B cell (primary cell): ENCODE data around the gene GTF2H4. TPM values are rescaled to one million over a fixed set of nuclear protein-coding genes. Genes with fewer than 3 reads are reported as not detected.

ENCODE experiments used
- ATAC-seq: fragments of 200-7000 bp; cut with Tn5 transposase; one replicate; pipeline ENCODE4 v1.10.0; 2021; ENCODE audit warnings: low read depth, mild to moderate bottlenecking, moderate number of reproducible peaks, moderate library complexity
- CTCF ChIA-PET: fragments of 350-600 bp; sonication (Branson Sonifier 250); formaldehyde crosslinking; loops from one replicate; lab custom pipeline; 2021; ENCODE audit warnings: antibody characterized with exemption, inconsistent platforms; lab: Charles Lee
- POLR2A ChIA-PET: fragments of 350-600 bp; sonication (Branson Sonifier 250); formaldehyde crosslinking; loops from one replicate; lab custom pipeline; 2021; ENCODE audit warnings: antibody characterized with exemption; lab: Charles Lee
- DNase-seq: peaks from one replicate; pipeline ENCODE4 v3.0.0; 2013
- H2AFZ ChIP-seq: 2 replicates; pipeline ENCODE4 v1.6.1; 2012; ENCODE audit warnings: mild to moderate bottlenecking, low read depth, low read length; ENCODE audit not compliant: insufficient read depth, poor library complexity, severe bottlenecking
- H3K27ac ChIP-seq, 2 donors: 1 replicate in 1 of 2; 2 replicates in 1 of 2; pipeline ENCODE4 v1.5.1; 2012 to 2013; ENCODE audit warnings: low read length in 2 of 2, mild to moderate bottlenecking in 2 of 2, moderate library complexity in 1 of 2
- H3K27me3 ChIP-seq, 4 experiments: fragments of 200-600 bp in 1 of 4; sonication (generic) in 1 of 4; replicated peaks in 1 of 4; 1 replicate in 2 of 4; 2 replicates in 2 of 4; pipeline versions ENCODE4 v1.6.1 to v1.7.0; 2013 to 2016; ENCODE audit warnings: low read length in 3 of 4, mild to moderate bottlenecking in 2 of 4, mixed read lengths in 1 of 4, moderate library complexity in 1 of 4; ENCODE audit not compliant: insufficient read depth in 4 of 4, control insufficient read depth in 3 of 4; ENCODE audit errors: control extremely low read depth in 1 of 4
- H3K36me3 ChIP-seq, 2 experiments: replicated peaks in 1 of 2; 1 replicate in 1 of 2; 2 replicates in 1 of 2; pipeline versions ENCODE4 v1.6.1 to v1.7.1; 2013; ENCODE audit warnings: low read length in 1 of 2; ENCODE audit not compliant: insufficient read depth in 2 of 2, control insufficient read depth in 1 of 2; ENCODE audit errors: control extremely low read depth in 1 of 2, extremely low read depth in 1 of 2
- H3K4me1 ChIP-seq, 2 donors: fragments of 200-600 bp in 1 of 2; sonication (generic) in 1 of 2; 1 replicate in 1 of 2; 2 replicates in 1 of 2; pipeline versions ENCODE4 v1.5.1 to v1.6.1; 2013 to 2017; ENCODE audit warnings: low read length in 2 of 2; ENCODE audit not compliant: control insufficient read depth in 2 of 2, insufficient read depth in 2 of 2
- H3K4me2 ChIP-seq: replicated peaks from 2 replicates; pipeline ENCODE3; 2012; ENCODE audit warnings: mild to moderate bottlenecking, low read depth, low read length; ENCODE audit not compliant: poor library complexity, severe bottlenecking
- H3K4me3 ChIP-seq, 5 experiments: fragments of 200-600 bp in 1 of 5; sonication (generic) in 1 of 5; 1 replicate in 3 of 5; 2 replicates in 2 of 5; pipeline versions ENCODE4 v1.5.1 to v1.7.0; 2011 to 2016; ENCODE audit warnings: low read length in 4 of 5, mild to moderate bottlenecking in 4 of 5, low read depth in 2 of 5, control low read depth in 1 of 5, moderate library complexity in 1 of 5; ENCODE audit not compliant: insufficient read depth in 1 of 5; ENCODE audit errors: control extremely low read depth in 1 of 5, extremely low read depth in 1 of 5
- H3K79me2 ChIP-seq: fragments of 200-600 bp; sonication (generic); one replicate; pipeline ENCODE4 v1.6.0; 2016; ENCODE audit warnings: low read length; ENCODE audit not compliant: control insufficient read depth, insufficient read depth
- H3K9ac ChIP-seq: fragments of 200-600 bp; sonication (generic); 2 replicates; pipeline ENCODE4 v1.6.1; 2017; ENCODE audit warnings: mild to moderate bottlenecking, low read length, moderate library complexity
- H3K9me3 ChIP-seq, 3 donors: one replicate each; pipeline versions ENCODE4 v1.6.1 to v1.7.1; 2013; ENCODE audit warnings: low read length in 2 of 3; ENCODE audit not compliant: control insufficient read depth in 2 of 3, insufficient read depth in 1 of 3; ENCODE audit errors: control extremely low read depth in 1 of 3
- H4K20me1 ChIP-seq: 2 replicates; pipeline ENCODE4 v1.6.0; 2012; ENCODE audit warnings: mild to moderate bottlenecking, low read length; ENCODE audit not compliant: insufficient read depth, control insufficient read depth, poor library complexity, severe bottlenecking
- H3K27ac Mint-ChIP-seq: one replicate; pipeline ENCODE4 v1.8.0; 2021; ENCODE audit warnings: mixed read lengths
- H3K27me3 Mint-ChIP-seq: one replicate; pipeline ENCODE4 v1.8.0; 2021; ENCODE audit warnings: mixed read lengths
- H3K4me1 Mint-ChIP-seq: one replicate; pipeline ENCODE4 v1.8.0; 2021; ENCODE audit warnings: mixed read lengths
- H3K4me3 Mint-ChIP-seq: one replicate; pipeline ENCODE4 v1.8.0; 2021; ENCODE audit warnings: mixed read lengths
- H3K9me3 Mint-ChIP-seq: one replicate; pipeline ENCODE4 v1.8.0; 2022; ENCODE audit warnings: mixed read lengths; ENCODE audit not compliant: insufficient read depth
- CTCF ChIP-seq: fragments of 200-600 bp; IDR thresholded peaks from one replicate; pipeline ENCODE4 v1.8.0; 2022; ENCODE audit warnings: antibody characterized with exemption, mild to moderate bottlenecking
- EZH2 ChIP-seq: IDR thresholded peaks from 2 replicates; pipeline ENCODE4 v1.6.1; 2012; ENCODE audit warnings: borderline replicate concordance, low read depth, mild to moderate bottlenecking, moderate library complexity, low read length; ENCODE audit not compliant: insufficient read depth, poor library complexity, severe bottlenecking
- WGBS: methylation state at CpG from one replicate; pipeline ENCODE4 v1.1.5; 2013; ENCODE audit warnings: missing lambda C conversion rate; ENCODE audit not compliant: insufficient coverage; 5-methylcytosine and 5-hydroxymethylcytosine counted together
- intact Hi-C: fragments of 100-400 bp; cut with micrococcal nuclease; formaldehyde crosslinking; loops from one replicate; pipeline ENCODE4 v1.10.0; 2022
- polyA plus RNA-seq: library from polyadenylated mRNA; depleted of rRNA; stranded (reverse); fragments of >200 nt; gene quantifications from 2 replicates; pipeline ENCODE4 v1.2.3, GENCODE V29; 2012
- small RNA-seq: library from RNA; depleted of rRNA; stranded (forward); fragments of <200 nt; gene quantifications from one replicate; pipeline ENCODE3, GENCODE V24; 2012; ENCODE audit warnings: low replicate concordance, low read depth; ENCODE audit not compliant: insufficient read length
- total RNA-seq, 2 donors: library from RNA; stranded (reverse); fragments of 120-200 nt in 1 of 2; gene quantifications; 1 replicate in 1 of 2; 2 replicates in 1 of 2; pipeline versions ENCODE4 v1.2.3 to v1.2.4, GENCODE V29; 2013 to 2022

Gene GTF2H4
- total and polyA plus RNA-seq, 2 donors (not counting 1 experiment from before 2014, with no cell fraction given): 30.2 to 38.4 TPM

GRCh38 chr6:30963641-30964040 lies 55.6 kb downstream of the GTF2H4 start:
- POLR2A ChIA-PET: interaction anchor here (0.7 kb wide), 1 partner anchor 77 kb away, joined by 4 read pairs; no protein-coding TSS in a partner anchor
- Mint-ChIP-seq H3K27ac (no peak overlapping the region), H3K4me1 (no peaks in the 10 kb centered on the region), H3K4me3 (no peak overlapping the region), H3K9me3 (no peaks in the 10 kb centered on the region), H3K27me3 (peaks cover 46% of the 10 kb centered on the region)
- TF ChIP-seq EZH2: no peak
- TF ChIP-seq CTCF: no peak
- H3K9ac ChIP-seq: no peak overlapping the region
- no peaks in the 10 kb centered on the region for H3K79me2 ChIP-seq
- peaks cover 0 to 6% (median 0%) of the 10 kb centered on the region in 3 donors for H3K9me3 ChIP-seq
- intact Hi-C loops: no loop called here
- no peak overlapping the region for H2AFZ ChIP-seq
- CTCF ChIA-PET: no interaction called here
- DNase-seq (no peak), ATAC-seq (no peak)
- peaks cover 0 to 20% (median 0%) of the 10 kb centered on the region in 4 experiments for H3K27me3 ChIP-seq
- H3K4me1 ChIP-seq: no peaks in the 10 kb centered on the region
- H3K4me2 ChIP-seq: no peak overlapping the region
- WGBS: 86% methylated on average over 6 of the region's 6 CpGs
- H3K36me3 ChIP-seq: no peaks in the 10 kb centered on the region
- no peak overlapping the region for H3K27ac ChIP-seq
- no peak overlapping the region for H3K4me3 ChIP-seq
- H4K20me1 ChIP-seq: no peaks in the 10 kb centered on the region

Small RNA genes lying within 50 kb of the gene (small RNA-seq; reads per million reads assigned to genes)
- not detected for gene RF00019

Other genes with a start within 250 kb of the GTF2H4 start
- 51.1 and 58.3 TPM in 2 replicates for gene DHX16, start 235.2 kb upstream of the GTF2H4 start, total RNA-seq
- 69.7 and 71.7 TPM in 2 replicates for gene DHX16, start 235.2 kb upstream of the GTF2H4 start, polyA plus RNA-seq
- gene PPP1R18, start 221.6 kb upstream of the GTF2H4 start, total RNA-seq: 121 and 125 TPM in 2 replicates
- gene PPP1R18, start 221.6 kb upstream of the GTF2H4 start, polyA plus RNA-seq: 71.6 and 113 TPM in 2 replicates
- gene NRM, start 217.2 kb upstream of the GTF2H4 start, total RNA-seq: 22.8 and 24.9 TPM in 2 replicates
- 18.9 and 26.0 TPM in 2 replicates for gene NRM, start 217.2 kb upstream of the GTF2H4 start, polyA plus RNA-seq
- 69.3 and 87.4 TPM in 2 replicates for gene MDC1, start 190.9 kb upstream of the GTF2H4 start, total RNA-seq
- gene MDC1, start 190.9 kb upstream of the GTF2H4 start, polyA plus RNA-seq: 24.9 and 26.4 TPM in 2 replicates
- gene TUBB, start 187.9 kb upstream of the GTF2H4 start, total RNA-seq: 288 and 295 TPM in 2 replicates
- 58.9 and 102 TPM in 2 replicates for gene TUBB, start 187.9 kb upstream of the GTF2H4 start, polyA plus RNA-seq
- 71.2 and 75.7 TPM in 2 replicates for gene FLOT1, start 165.5 kb upstream of the GTF2H4 start, total RNA-seq
- 75.8 and 79.4 TPM in 2 replicates for gene FLOT1, start 165.5 kb upstream of the GTF2H4 start, polyA plus RNA-seq
- gene IER3, start 163.7 kb upstream of the GTF2H4 start, total RNA-seq: 4.2 and 5.5 TPM in 2 replicates
- gene IER3, start 163.7 kb upstream of the GTF2H4 start, polyA plus RNA-seq: 3.7 and 7.5 TPM in 2 replicates
- gene DDR1, start 23.7 kb upstream of the GTF2H4 start, total RNA-seq: 61.7 and 66.0 TPM in 2 replicates
- gene DDR1, start 23.7 kb upstream of the GTF2H4 start, polyA plus RNA-seq: 28.8 and 81.5 TPM in 2 replicates
- gene VARS2, start 6.0 kb downstream of the GTF2H4 start, total RNA-seq: 41.0 and 41.6 TPM in 2 replicates
- 27.1 and 34.5 TPM in 2 replicates for gene VARS2, start 6.0 kb downstream of the GTF2H4 start, polyA plus RNA-seq
- gene SFTA2, start 24.0 kb downstream of the GTF2H4 start, total RNA-seq: not detected in 2 replicates
- gene SFTA2, start 24.0 kb downstream of the GTF2H4 start, polyA plus RNA-seq: not detected in 2 replicates
- not detected in 2 replicates for gene MUCL3, start 32.8 kb downstream of the GTF2H4 start, total RNA-seq
- gene MUCL3, start 32.8 kb downstream of the GTF2H4 start, polyA plus RNA-seq: not detected in 2 replicates
- not detected in 2 replicates for gene MUC21, start 75.5 kb downstream of the GTF2H4 start, total RNA-seq
- gene MUC21, start 75.5 kb downstream of the GTF2H4 start, polyA plus RNA-seq: not detected in 2 replicates
- not detected in 2 replicates for gene MUC22, start 102.3 kb downstream of the GTF2H4 start, total RNA-seq
- gene MUC22, start 102.3 kb downstream of the GTF2H4 start, polyA plus RNA-seq: not detected in 2 replicates
- not detected in 2 replicates for gene C6orf15, start 204.4 kb downstream of the GTF2H4 start, total RNA-seq
- gene C6orf15, start 204.4 kb downstream of the GTF2H4 start, polyA plus RNA-seq: not detected in 2 replicates
- not detected in 2 replicates for gene PSORS1C1, start 206.6 kb downstream of the GTF2H4 start, total RNA-seq
- not detected in 2 replicates for gene PSORS1C1, start 206.6 kb downstream of the GTF2H4 start, polyA plus RNA-seq
- not detected in 2 replicates for gene CDSN, start 212.2 kb downstream of the GTF2H4 start, total RNA-seq
- not detected in 2 replicates for gene CDSN, start 212.2 kb downstream of the GTF2H4 start, polyA plus RNA-seq
- not detected in 2 replicates for gene PSORS1C2, start 230.9 kb downstream of the GTF2H4 start, total RNA-seq
- gene PSORS1C2, start 230.9 kb downstream of the GTF2H4 start, polyA plus RNA-seq: not detected in 2 replicates
- gene CCHCR1, start 249.6 kb downstream of the GTF2H4 start, total RNA-seq: 34.7 and 36.2 TPM in 2 replicates
- 17.0 and 19.1 TPM in 2 replicates for gene CCHCR1, start 249.6 kb downstream of the GTF2H4 start, polyA plus RNA-seq